Heart left ventricle (tissue), 16 donors: Measurements from ENCODE around the gene STAG1. TPM values are rescaled to one million over a fixed set of nuclear protein-coding genes. Genes with fewer than 3 reads are reported as not detected.
"Not testable (repeated sequence)": the region's sequence is repeated elsewhere in the genome, so short reads cannot be mapped to it uniquely, and the experiment has no call there.

Source experiments
- ATAC-seq, 4 donors: fragments of 200-7000 bp; cut with Tn5 transposase; one replicate each; pipeline ENCODE4 v1.9.1; 2020 to 2022; ENCODE audit warnings: moderate library complexity in 4 of 4, mild to moderate bottlenecking in 3 of 4, moderate number of reproducible peaks in 1 of 4
- DNase-seq, 5 donors: peaks; one replicate each; pipeline ENCODE4 v3.0.0-alpha.2; 2020
- H3K27ac ChIP-seq, 12 donors: fragments of 200-600 bp; sonication (generic) in 4 of 12; one replicate each; pipeline versions ENCODE4 v1.5.0 to v1.8.0; 2016 to 2022; ENCODE audit warnings: mild to moderate bottlenecking in 2 of 12
- H3K27me3 ChIP-seq, 9 donors: fragments of 200-600 bp; sonication (generic) in 2 of 9; one replicate each; pipeline versions ENCODE4 v1.5.1 to v1.8.0; 2016 to 2022; ENCODE audit warnings: mild to moderate bottlenecking in 3 of 9
- H3K36me3 ChIP-seq, 9 donors: fragments of 200-600 bp; sonication (generic) in 2 of 9; one replicate each; pipeline versions ENCODE4 v1.5.0 to v1.8.0; 2018 to 2022; ENCODE audit warnings: mild to moderate bottlenecking in 2 of 9
- H3K4me1 ChIP-seq, 12 donors: fragments of 200-600 bp; sonication (generic) in 4 of 12; one replicate each; pipeline versions ENCODE4 v1.5.0 to v1.8.0; 2016 to 2022; ENCODE audit warnings: mild to moderate bottlenecking in 3 of 12
- H3K4me3 ChIP-seq, 12 donors: fragments of 200-600 bp; sonication (generic) in 4 of 12; one replicate each; pipeline versions ENCODE4 v1.5.0 to v1.8.0; 2017 to 2022; ENCODE audit warnings: mild to moderate bottlenecking in 9 of 12, moderate library complexity in 4 of 12
- H3K9me3 ChIP-seq, 12 donors: fragments of 200-600 bp; sonication (generic) in 4 of 12; one replicate each; pipeline versions ENCODE4 v1.5.0 to v1.8.0; 2016 to 2022; ENCODE audit warnings: mild to moderate bottlenecking in 1 of 12
- POLR2A ChIP-seq, 2 donors: fragments of 450-650 bp; IDR thresholded peaks; one replicate each; pipeline ENCODE4 v1.6.1; 2017; ENCODE audit warnings: antibody characterized with exemption in 2 of 2, mild to moderate bottlenecking in 2 of 2, moderate library complexity in 2 of 2
- WGBS, 4 donors: extraction: QIAGEN DNeasy Blood & Tissue Kit in 2 of 4; methylation state at CpG; one replicate each; pipeline versions ENCODE4 v1.1.5 to v1.1.7; 2013 to 2018; 5-methylcytosine and 5-hydroxymethylcytosine counted together
- intact Hi-C, 10 donors: fragments of 100-400 bp; cut with DNase I; formaldehyde crosslinking; loops; one replicate each; pipeline versions ENCODE4 v1.11.1 to v1.14.2; 2022
- polyA plus RNA-seq, 2 donors: library from polyadenylated mRNA; stranded (reverse); fragments of 200-250 nt; gene quantifications; one replicate each; pipeline ENCODE4 v1.2.3, GENCODE V29; 2013
- total RNA-seq, 9 donors: library from RNA; depleted of rRNA in 2 of 9; stranded (reverse); fragments of >200 nt in 2 of 9; fragmentation: NEBNext Ultra II Directional in 3 of 9; extraction: Animal tissue kit (Norgen Biotek cat#: 25700) in 3 of 9; gene quantifications; one replicate each; pipeline versions ENCODE4 v1.1.0 to v1.2.4, GENCODE V29; 2016 to 2023
- TF ChIP-seq, protein P1 (sequence below), 12 donors: fragments of 200-600 bp; sonication (generic) in 4 of 12; IDR thresholded peaks; one replicate each; pipeline versions ENCODE4 v1.5.0 to v1.8.0; 2018 to 2022; ENCODE audit warnings: antibody characterized with exemption in 12 of 12, mild to moderate bottlenecking in 5 of 12
- donor health status: ischemic (EF 13 %, LVEDD 7.1; RV severe dilation, severe dysfunction).
- donor health status: healthy with polysubstance abuse.
- donor health status: DM: no; HTN: yes; CAD: no.
- donor health status: DM: no; HTN: no; CAD: no.
- donor health status: ischemic (EF 25% LVEDD 6.9; RV normal size, moderate dysfunction).
- donor health status: ischemic (EF 25% LVEDD 5.7; RV mildly dilated, moderate dysfunction).
- donor health status: healthy.
- donor health status: DM: yes; HTN: yes; CAD: no.
- donor health status: ischemic (EF 35%, LVEDD 5.7; RV mildly dilated, moderate dysfunction).
- donor health status: nonischemic (EF 11% LVEDD 7.7; RV severe dilation, severe dysfunction).
- donor health status: DM: yes; HTN: yes; CAD: no.
- donor health status: PGD.
- donor health status: ischemic (EF 29% LVEDD 5.4; RV normal size, mild dysfunction).
- donor health status: nonischemic (EF 23%, LVEDD 6.1; RV moderate dilation, normal function).

The STAG1 gene
- total and polyA plus RNA-seq, 11 donors: 7.2 to 23.4 (median 19.8) TPM

DNA sequence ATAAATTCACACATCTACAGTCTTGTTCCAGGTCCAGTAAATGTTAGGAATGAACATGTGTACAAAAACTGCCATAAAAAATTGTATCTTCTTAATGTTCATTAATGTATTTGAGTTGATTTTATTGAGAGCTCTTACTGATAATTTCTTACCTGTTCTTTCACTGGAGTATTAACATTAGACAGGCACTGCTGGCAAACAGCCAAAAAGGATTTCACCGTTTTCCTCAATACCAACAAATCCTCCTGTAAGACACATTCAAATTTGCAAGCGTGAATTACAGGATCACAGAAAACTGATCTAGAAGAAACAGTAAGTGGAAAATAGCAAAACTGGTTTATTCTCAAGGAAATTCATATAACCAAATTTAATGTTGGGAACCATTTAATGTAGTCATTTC is 374.7 kb downstream of the STAG1 start:
- H3K4me3 ChIP-seq: no peak overlapping the region
- peaks cover 0 to 24% (median 13%) of the 10 kb centered on the region in 9 donors for H3K36me3 ChIP-seq
- H3K27ac ChIP-seq: no peak overlapping the region
- intact Hi-C loops: no loop called here
- DNase-seq (no peak), ATAC-seq (no peak)
- no peaks in the 10 kb centered on the region for H3K9me3 ChIP-seq
- 59 to 71% (median 67%) methylated on average over 2 of the region's 2 CpGs for WGBS, 4 donors
- no peaks in the 10 kb centered on the region for H3K4me1 ChIP-seq
- TF ChIP-seq, protein P1, sequence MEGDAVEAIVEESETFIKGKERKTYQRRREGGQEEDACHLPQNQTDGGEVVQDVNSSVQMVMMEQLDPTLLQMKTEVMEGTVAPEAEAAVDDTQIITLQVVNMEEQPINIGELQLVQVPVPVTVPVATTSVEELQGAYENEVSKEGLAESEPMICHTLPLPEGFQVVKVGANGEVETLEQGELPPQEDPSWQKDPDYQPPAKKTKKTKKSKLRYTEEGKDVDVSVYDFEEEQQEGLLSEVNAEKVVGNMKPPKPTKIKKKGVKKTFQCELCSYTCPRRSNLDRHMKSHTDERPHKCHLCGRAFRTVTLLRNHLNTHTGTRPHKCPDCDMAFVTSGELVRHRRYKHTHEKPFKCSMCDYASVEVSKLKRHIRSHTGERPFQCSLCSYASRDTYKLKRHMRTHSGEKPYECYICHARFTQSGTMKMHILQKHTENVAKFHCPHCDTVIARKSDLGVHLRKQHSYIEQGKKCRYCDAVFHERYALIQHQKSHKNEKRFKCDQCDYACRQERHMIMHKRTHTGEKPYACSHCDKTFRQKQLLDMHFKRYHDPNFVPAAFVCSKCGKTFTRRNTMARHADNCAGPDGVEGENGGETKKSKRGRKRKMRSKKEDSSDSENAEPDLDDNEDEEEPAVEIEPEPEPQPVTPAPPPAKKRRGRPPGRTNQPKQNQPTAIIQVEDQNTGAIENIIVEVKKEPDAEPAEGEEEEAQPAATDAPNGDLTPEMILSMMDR (IDR thresholded peaks at IDR 0.05): no peak
- TF ChIP-seq POLR2A (IDR thresholded peaks at IDR 0.05): no peak
- H3K27me3 ChIP-seq: no peaks in the 10 kb centered on the region

DNA sequence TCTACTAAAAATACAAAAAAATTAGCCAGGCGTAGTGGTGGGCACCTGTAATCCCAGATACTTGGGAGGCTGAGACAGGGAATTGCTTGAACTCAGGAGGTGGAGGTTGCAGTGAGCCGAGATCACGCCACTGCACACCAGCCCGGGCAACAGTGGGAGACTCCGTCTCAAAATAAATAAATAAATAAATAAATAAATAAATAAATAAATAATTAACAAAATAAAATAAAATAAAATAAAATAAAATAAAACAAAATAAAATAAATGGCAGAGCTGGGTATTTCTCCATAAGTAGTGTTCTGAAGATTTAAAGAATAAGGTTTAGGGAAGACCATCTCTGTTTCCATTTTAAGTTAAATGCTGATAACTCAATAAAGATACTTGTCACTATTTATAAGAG is 376.4 kb downstream of the STAG1 start:
- intact Hi-C loops, DNase-seq, H3K27me3 ChIP-seq, H3K9me3 ChIP-seq, ATAC-seq, H3K27ac ChIP-seq, H3K4me1 ChIP-seq, H3K4me3 ChIP-seq: not testable (repeated sequence)
- 98 to 100% (median 99%) methylated on average over 5 of the region's 5 CpGs for WGBS, 4 donors
- H3K36me3 ChIP-seq: peaks cover 0 to 24% (median 13%) of the 10 kb centered on the region in 9 donors

- intact Hi-C loops: no loop called here
Measured at GRCh38 chr3:136366289-136366688, 385.9 kb downstream of the STAG1 start.

GRCh38 chr3:136353461-136353860 is 398.7 kb downstream of the STAG1 start:
- ATAC-seq (no peak), DNase-seq (no peak)
- WGBS, 4 donors: 83 to 94% (median 87%) methylated on average over 2 of the region's 2 CpGs
- peaks cover 0 to 15% (median 0%) of the 10 kb centered on the region in 12 donors for H3K9me3 ChIP-seq
- H3K4me3 ChIP-seq: no peak overlapping the region
- no peak overlapping the region for H3K27ac ChIP-seq
- H3K4me1 ChIP-seq: peaks cover 0 to 20% (median 5%) of the 10 kb centered on the region in 12 donors
- intact Hi-C loops: no loop called here
- no peaks in the 10 kb centered on the region for H3K27me3 ChIP-seq
- no peak for TF ChIP-seq POLR2A (IDR thresholded peaks at IDR 0.05)
- TF ChIP-seq, protein P1 (IDR thresholded peaks at IDR 0.05): no peak
- peaks cover 0 to 60% (median 33%) of the 10 kb centered on the region in 9 donors for H3K36me3 ChIP-seq

More at GRCh38 chr3:136366289-136366688, 385.9 kb downstream of the STAG1 start:
- no peak overlapping the region for H3K4me3 ChIP-seq
- no peaks in the 10 kb centered on the region for H3K27me3 ChIP-seq
- H3K4me1 ChIP-seq: no peaks in the 10 kb centered on the region
- no peak for DNase-seq
- peaks cover 0 to 71% (median 22%) of the 10 kb centered on the region in 9 donors for H3K36me3 ChIP-seq
- H3K27ac ChIP-seq: no peak overlapping the region
- TF ChIP-seq, protein P1 (IDR thresholded peaks at IDR 0.05): no peak
- no peak for TF ChIP-seq POLR2A (IDR thresholded peaks at IDR 0.05)
- no peak for ATAC-seq
- no peaks in the 10 kb centered on the region for H3K9me3 ChIP-seq

DNA sequence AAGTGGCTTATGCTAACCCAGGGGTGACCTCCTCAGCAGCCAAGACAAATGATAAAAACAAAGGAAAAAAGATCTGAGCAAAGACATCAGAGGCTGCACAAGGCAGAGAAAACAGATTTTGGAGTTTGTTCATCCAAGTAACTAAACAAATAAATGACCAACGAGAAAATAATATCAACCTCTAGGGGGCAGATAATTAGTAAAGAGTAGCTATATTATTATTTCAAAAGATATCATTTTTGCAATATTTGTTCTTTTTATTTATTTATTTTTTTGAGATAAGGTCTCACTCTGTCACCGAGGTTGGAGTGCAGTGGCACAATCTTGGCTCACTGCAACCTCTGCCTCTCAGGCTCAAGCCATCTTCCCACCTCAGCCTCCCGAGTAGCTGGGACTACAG is 400.3 kb downstream of the STAG1 start:
- TF ChIP-seq, protein P1 (IDR thresholded peaks at IDR 0.05): peak in 6 of 12 donors; percentile 15 to 42 (median 22)
- no peak for TF ChIP-seq POLR2A (IDR thresholded peaks at IDR 0.05)
- Histone ChIP-seq H3K36me3 (peaks cover 0 to 60% (median 38%) of the 10 kb centered on the region in 9 donors), H3K4me3 (no peak overlapping the region), H3K27me3 (no peaks in the 10 kb centered on the region), H3K4me1 (peaks cover 0 to 20% (median 5%) of the 10 kb centered on the region in 12 donors), H3K9me3 (peaks cover 0 to 14% (median 0%) of the 10 kb centered on the region in 12 donors), H3K27ac (no peak overlapping the region)
- 72 to 80% (median 73%) methylated on average over 3 of the region's 3 CpGs for WGBS, 4 donors
- intact Hi-C loops: no loop called here
- ATAC-seq (no peak), DNase-seq (no peak)
